ENCODE data around the gene WNT4. TPM values are rescaled to one million over a fixed set of nuclear protein-coding genes. Genes with fewer than 3 reads are reported as not detected.

WNT4 gene
- polyA plus RNA-seq, 1 donor = 5.3 TPM

GRCh38 chr1:22129501-22130117, 13.3 kb downstream of the WNT4 start:
- no peak for DNase-seq (ENCODE audit: low read depth)

- DNase-seq (ENCODE audit: low read depth) = no peak
These were observed 14.5 kb downstream of the WNT4 start for GRCh38 chr1:22128392-22128791.

DNA sequence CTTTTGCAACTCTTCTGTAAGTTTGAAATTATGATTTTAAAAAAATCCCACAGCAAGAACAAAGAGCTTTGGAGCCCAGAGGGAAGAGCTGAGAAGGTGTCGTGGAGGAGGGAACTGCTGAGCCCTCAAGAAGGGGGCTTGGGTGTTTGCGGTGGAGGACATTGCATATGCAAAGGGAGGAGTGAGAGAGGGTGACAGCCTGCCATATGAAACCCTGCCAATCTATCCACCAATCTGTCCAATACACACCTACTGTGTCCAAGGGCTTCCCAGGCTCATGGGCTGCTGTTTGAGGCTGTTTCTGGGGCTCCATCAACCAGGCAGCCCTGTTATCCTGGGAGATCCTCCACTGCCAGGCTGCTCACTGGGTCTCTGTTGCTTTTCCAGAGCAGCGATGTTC, 15.2 kb downstream of the WNT4 start:
- no peak for DNase-seq (ENCODE audit: low read depth)

- DNase-seq (ENCODE audit: low read depth) = no peak
These were observed 15.6 kb downstream of the WNT4 start for GRCh38 chr1:22127248-22127647.

- DNase-seq (ENCODE audit: low read depth) = no peak
These were observed 16.4 kb downstream of the WNT4 start for GRCh38 chr1:22126531-22126930.

GRCh38 chr1:22124592-22125229, 18.2 kb downstream of the WNT4 start:
- DNase-seq (ENCODE audit: low read depth) = no peak

GRCh38 chr1:22123901-22124404, 18.9 kb downstream of the WNT4 start:
- DNase-seq (ENCODE audit: low read depth) = no peak

- no peak for DNase-seq (ENCODE audit: low read depth)
These were observed 19.9 kb downstream of the WNT4 start for GRCh38 chr1:22123071-22123390.

DNA sequence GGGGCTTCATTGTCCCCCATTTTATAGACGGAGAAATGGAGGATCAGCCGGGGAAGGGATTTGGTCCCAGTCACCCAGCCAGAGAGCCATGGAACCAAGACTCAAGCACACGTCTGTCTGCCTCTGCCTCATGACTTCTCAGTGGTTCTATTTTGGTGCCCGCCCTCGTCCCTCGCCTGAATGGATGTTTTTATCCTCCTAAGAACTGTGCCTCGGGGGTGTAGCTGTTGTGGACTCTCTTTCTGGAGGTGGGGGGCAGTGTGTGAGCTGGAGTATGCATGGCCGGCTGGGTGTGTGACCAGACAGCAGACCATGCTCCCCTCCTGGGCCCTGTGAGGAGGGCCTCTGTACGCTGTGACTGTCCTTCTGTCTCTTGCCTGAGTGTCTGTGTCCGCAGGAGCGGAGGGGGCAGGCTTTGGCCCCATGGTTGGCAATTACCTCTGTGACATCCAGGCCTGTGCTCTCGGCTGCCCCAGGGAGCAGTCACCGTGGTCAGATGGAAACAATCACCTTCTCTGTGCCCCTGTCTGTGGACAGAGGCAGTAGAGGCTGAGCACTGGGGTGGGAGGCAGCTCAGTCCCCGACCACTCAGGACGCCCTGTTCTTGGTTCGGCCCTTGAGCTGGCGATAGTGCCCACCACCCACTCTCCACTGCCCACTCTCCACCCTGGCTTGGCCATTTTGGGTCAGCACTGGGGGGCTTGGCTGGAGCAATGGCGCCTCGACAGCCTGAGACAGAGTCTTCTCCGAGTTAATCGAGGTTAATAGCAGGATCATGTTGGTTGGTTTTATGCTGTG, 20.4 kb downstream of the WNT4 start:
- DNase-seq (ENCODE audit: low read depth) = no peak

- DNase-seq (ENCODE audit: low read depth) = no peak
These were observed 21.4 kb downstream of the WNT4 start for GRCh38 chr1:22121421-22121911.

DNA sequence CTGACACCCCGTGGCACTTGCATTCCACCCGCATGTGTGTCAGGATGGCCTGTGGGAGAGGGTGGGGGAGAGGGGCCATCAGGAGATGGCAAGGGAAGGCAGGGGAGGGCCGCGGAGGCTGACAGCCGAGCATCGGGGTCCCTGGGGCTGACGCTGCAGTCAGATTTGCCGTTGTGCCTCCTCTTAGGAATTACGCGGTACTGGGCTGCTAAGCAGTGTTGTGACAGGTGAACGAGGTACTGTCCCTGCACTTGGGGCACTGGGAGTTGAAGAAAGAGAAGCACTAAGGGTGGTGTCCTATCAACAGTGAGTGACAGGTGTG, 22.5 kb downstream of the WNT4 start:
- DNase-seq (ENCODE audit: low read depth) = no peak

DNA sequence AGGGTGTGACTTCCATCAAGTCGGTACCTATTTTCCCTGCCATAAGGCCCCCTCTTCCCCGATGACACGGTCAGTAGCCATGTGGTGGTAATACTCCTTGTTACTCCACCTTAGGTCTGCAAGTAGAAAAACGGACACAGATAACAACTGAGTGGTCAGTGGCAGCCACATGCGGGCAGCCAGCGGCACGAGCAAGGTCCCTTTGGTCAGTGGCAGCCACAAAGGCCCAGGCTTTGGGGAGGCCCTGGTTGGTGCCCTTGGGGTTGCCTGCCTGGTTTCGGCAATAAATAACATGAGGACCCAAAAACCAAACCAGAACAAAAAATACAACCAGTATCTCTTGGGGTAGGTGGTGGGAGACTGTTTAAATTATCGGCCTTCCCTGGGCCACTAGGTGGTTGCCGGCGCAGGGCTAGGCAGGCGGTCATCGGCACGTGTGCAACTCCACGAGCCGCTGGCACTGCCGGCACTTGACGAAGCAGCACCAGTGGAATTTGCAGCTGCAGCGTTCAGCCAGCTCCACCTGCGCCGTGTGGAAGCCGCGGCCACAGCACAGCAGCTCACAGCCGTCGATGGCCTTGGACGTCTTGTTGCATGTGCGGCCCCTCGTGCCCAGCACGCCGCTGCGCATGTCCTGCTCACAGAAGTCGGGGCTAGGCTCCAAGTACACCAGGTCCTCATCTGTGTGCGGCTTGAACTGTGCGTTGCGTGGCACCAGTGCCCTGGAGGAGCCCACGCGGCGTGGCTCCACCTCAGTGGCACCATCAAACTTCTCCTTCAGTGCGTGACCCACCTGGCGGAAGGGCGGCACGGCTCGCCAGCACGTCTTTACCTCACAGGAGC, 23.1 kb downstream of the WNT4 start:
- no peak for DNase-seq (ENCODE audit: low read depth)

- no peak for DNase-seq (ENCODE audit: low read depth)
These were observed 24.5 kb downstream of the WNT4 start for GRCh38 chr1:22118291-22118992.

- DNase-seq (ENCODE audit: low read depth) = no peak
These were observed 25.0 kb downstream of the WNT4 start for GRCh38 chr1:22117851-22118250.

DNA sequence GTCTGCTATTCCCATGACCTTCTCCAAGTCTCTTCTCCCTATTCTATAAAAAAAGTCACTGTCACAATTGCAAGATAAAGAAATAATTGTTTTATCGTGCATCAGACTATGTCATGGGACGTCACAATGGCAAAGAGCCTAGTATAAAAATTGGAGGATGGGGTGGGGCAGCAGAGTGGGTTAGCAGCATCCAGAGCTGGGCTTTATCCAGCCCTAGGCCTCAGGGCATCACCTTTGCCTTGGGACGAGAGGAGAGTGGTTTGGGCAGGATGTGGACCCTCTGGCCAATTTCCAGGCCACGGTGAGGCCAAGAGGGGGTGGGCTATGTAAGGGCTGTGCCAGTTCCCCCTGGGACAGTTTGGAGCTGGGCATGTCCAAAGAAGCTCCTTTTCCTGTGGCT, 25.7 kb downstream of the WNT4 start:
- DNase-seq (ENCODE audit: low read depth) = no peak

DNA sequence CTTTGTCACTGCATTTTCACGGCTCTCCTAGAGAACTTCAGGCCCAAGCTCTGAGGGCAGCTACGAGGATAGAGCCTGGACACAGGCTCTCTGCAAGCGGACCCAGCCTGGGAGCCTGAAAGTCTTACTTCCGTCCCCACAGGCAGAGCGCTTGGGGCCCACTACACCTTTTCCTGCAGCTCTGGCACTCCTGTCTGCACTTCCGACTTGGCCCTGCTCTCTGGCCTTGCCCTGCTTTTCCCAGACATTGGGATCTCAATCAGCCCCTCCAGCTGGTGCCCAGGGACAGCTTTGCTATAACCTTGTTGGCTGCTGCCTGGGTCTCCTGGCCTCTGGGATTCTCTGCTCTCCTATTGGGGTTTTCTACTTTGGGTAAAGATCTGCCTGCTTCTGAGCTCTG, 27.6 kb downstream of the WNT4 start:
- no peak for DNase-seq (ENCODE audit: low read depth)

GRCh38 chr1:22114083-22115012, 28.5 kb downstream of the WNT4 start:
- no peak for DNase-seq (ENCODE audit: low read depth)

DNA sequence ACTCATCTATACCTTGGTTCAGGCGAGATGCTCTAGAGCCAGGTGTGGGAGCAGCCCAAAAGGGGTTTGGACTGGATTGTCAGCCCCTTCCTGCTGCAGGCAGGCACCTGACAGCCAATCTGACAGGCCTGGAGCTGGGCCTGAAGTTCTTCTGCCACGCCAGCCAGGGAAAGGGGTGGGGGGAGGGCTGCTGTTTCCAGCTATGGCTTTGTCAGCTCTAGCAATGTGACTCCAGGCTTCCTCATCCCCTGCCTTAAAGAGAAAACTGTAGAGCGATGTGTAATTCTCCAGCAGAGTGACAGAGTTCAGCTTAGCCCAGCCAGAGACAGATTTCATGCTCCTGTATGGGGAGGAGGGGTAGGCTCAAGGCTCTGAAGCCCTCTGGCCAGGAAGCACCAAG, 30.3 kb downstream of the WNT4 start:
- no peak for DNase-seq (ENCODE audit: low read depth)

DNA sequence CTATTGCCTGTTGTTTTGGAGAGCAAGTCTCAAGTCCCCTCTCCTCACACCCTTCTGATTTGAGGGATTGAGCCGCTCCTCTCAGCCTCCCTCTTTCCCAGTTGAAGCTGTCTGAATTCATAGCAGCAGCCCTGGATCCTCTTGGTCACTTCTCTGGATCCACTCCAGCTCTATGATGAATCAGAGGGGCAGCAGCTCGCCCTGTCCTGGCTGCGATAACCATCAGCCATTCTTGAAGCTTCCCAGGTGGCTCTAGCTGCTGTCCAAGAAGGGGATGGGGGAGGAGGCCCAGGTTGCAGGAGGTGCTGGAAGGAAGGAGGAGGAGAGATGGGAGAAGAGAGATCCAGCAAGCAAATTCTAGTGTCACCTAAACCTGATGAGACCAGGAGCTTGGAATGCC, 31.3 kb downstream of the WNT4 start:
- no peak for DNase-seq (ENCODE audit: low read depth)

DNA sequence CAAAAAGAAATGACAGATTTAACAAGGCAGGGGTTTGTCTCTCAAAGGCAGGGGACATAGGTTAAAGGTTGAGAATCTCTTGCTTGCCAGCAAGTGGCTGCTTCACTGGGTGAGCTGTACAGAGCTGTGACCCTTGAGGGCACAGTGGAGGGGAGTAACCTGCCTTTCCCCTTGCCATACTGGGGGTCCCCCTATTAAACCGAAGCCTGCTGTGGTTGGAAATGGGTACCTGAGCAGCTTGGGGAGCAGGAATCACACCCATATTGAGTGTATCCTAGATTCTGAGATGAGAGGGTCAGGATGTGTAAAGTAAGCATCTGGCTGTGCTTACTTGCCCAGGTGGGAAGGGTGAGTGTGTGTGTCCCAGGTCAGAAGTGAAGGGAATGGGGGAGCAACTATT, 31.8 kb downstream of the WNT4 start:
- DNase-seq (ENCODE audit: low read depth) = no peak
